Mesothelial cell of epicardium (in vitro differentiated cells): ENCODE results near the gene TRIP12. TPM values are rescaled to one million over a fixed set of nuclear protein-coding genes. Genes with fewer than 3 reads are reported as not detected.
"Not testable (repeated sequence)": the region's sequence is repeated elsewhere in the genome, so short reads cannot be mapped to it uniquely, and the experiment has no call there.

Source experiments
- DNase-seq, 2 experiments: peaks; one replicate each; pipeline ENCODE4 v3.0.0; 2021; ENCODE audit warnings: low spot score in 2 of 2; ENCODE audit not compliant: unreplicated experiment in 2 of 2
- H3K27ac Mint-ChIP-seq: 2 replicates; pipeline ENCODE4 v1.8.0; 2021; ENCODE audit warnings: mixed read lengths
- H3K27me3 Mint-ChIP-seq: 2 replicates; pipeline ENCODE4 v1.8.0; 2021; ENCODE audit warnings: low read depth, mixed read lengths
- H3K36me3 Mint-ChIP-seq: 2 replicates; pipeline ENCODE4 v1.8.0; 2021; ENCODE audit warnings: mixed read lengths
- H3K4me1 Mint-ChIP-seq: 2 replicates; pipeline ENCODE4 v1.8.0; 2021; ENCODE audit warnings: mixed read lengths
- H3K4me3 Mint-ChIP-seq: 2 replicates; pipeline ENCODE4 v1.8.0; 2021; ENCODE audit warnings: mild to moderate bottlenecking, moderate library complexity, mixed read lengths
- H3K9me3 Mint-ChIP-seq: 2 replicates; pipeline ENCODE4 v1.8.0; 2021; ENCODE audit warnings: mixed read lengths
- total RNA-seq: library from RNA; stranded (reverse); gene quantifications from 3 replicates; pipeline ENCODE4 v1.2.1, GENCODE V29; 2021
- TF ChIP-seq, protein P1 (sequence below): fragments of 200-600 bp; sonication (generic); IDR thresholded peaks from one replicate; pipeline ENCODE4 v1.5.0; 2021; ENCODE audit warnings: antibody characterized with exemption; ENCODE audit not compliant: unreplicated experiment

The TRIP12 gene
- total RNA-seq, 1 donor from 2014 or later = 253 TPM

GRCh38 chr2:229838729-229839128, 83.1 kb downstream of the TRIP12 start:
- no peak overlapping the region for H3K27ac Mint-ChIP-seq
- peaks cover 7% of the 10 kb centered on the region for H3K4me1 Mint-ChIP-seq
- H3K4me3 Mint-ChIP-seq = no peak overlapping the region
- H3K27me3 Mint-ChIP-seq = no peaks in the 10 kb centered on the region
- peaks cover 18% of the 10 kb centered on the region for H3K36me3 Mint-ChIP-seq
- no peak for DNase-seq
- TF ChIP-seq, protein P1, sequence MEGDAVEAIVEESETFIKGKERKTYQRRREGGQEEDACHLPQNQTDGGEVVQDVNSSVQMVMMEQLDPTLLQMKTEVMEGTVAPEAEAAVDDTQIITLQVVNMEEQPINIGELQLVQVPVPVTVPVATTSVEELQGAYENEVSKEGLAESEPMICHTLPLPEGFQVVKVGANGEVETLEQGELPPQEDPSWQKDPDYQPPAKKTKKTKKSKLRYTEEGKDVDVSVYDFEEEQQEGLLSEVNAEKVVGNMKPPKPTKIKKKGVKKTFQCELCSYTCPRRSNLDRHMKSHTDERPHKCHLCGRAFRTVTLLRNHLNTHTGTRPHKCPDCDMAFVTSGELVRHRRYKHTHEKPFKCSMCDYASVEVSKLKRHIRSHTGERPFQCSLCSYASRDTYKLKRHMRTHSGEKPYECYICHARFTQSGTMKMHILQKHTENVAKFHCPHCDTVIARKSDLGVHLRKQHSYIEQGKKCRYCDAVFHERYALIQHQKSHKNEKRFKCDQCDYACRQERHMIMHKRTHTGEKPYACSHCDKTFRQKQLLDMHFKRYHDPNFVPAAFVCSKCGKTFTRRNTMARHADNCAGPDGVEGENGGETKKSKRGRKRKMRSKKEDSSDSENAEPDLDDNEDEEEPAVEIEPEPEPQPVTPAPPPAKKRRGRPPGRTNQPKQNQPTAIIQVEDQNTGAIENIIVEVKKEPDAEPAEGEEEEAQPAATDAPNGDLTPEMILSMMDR = no peak
- H3K9me3 Mint-ChIP-seq = no peaks in the 10 kb centered on the region

DNA sequence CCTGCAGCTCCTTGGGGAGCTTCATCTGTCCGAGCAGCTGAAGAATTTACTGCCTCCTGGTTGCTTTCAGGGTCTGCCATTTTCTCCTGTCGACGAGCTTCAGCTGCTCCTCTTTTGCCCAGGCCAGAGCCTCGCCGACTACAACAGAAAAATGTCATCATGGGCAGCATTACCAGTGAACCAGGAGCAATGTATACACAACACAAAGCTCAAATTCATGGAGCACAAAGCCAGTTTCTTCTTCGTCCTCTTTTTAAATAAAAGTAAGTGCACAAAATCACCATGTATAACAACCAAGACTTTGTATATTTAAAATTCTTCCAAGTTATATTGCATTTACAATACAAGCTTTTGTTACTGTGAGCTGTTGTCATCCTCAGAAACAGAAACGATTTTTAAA, 85.0 kb downstream of the TRIP12 start:
- peaks cover 18% of the 10 kb centered on the region for H3K36me3 Mint-ChIP-seq
- no peaks in the 10 kb centered on the region for H3K27me3 Mint-ChIP-seq
- TF ChIP-seq, protein P1 = no peak
- no peaks in the 10 kb centered on the region for H3K9me3 Mint-ChIP-seq
- DNase-seq = no peak
- H3K4me3 Mint-ChIP-seq = no peak overlapping the region
- peaks cover 3% of the 10 kb centered on the region for H3K4me1 Mint-ChIP-seq
- H3K27ac Mint-ChIP-seq = no peak overlapping the region

- H3K27ac Mint-ChIP-seq = no peak overlapping the region
- no peaks in the 10 kb centered on the region for H3K27me3 Mint-ChIP-seq
- no peak overlapping the region for H3K4me3 Mint-ChIP-seq
- H3K4me1 Mint-ChIP-seq = no peaks in the 10 kb centered on the region
- DNase-seq = no peak
- peaks cover 17% of the 10 kb centered on the region for H3K36me3 Mint-ChIP-seq
- no peaks in the 10 kb centered on the region for H3K9me3 Mint-ChIP-seq
- TF ChIP-seq, protein P1 = no peak
Observed at GRCh38 chr2:229835596-229836283, 86.1 kb downstream of the TRIP12 start.

DNA sequence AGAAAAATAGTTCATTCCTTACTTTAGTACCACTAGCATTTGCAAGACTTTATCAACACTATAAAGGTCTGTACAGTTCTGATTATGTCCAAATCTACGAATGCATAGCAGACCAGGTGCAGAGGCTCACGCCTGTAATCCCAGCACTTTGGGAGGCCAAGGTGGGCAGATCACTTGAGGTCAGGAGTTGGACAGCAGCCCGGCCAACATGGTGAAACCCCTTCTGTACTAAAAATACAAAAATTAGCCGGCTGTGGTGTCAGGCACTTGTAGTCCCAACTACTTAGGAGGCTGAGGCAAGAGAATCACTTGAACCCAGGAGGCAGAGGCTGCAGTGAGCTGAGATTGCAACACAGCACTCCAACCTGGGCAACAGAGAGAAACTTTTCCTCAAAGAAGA, 87.4 kb downstream of the TRIP12 start:
- not testable (repeated sequence) for H3K27me3 Mint-ChIP-seq, DNase-seq, H3K27ac Mint-ChIP-seq, H3K4me1 Mint-ChIP-seq, H3K4me3 Mint-ChIP-seq, H3K9me3 Mint-ChIP-seq
- peaks cover 12% of the 10 kb centered on the region for H3K36me3 Mint-ChIP-seq

DNA sequence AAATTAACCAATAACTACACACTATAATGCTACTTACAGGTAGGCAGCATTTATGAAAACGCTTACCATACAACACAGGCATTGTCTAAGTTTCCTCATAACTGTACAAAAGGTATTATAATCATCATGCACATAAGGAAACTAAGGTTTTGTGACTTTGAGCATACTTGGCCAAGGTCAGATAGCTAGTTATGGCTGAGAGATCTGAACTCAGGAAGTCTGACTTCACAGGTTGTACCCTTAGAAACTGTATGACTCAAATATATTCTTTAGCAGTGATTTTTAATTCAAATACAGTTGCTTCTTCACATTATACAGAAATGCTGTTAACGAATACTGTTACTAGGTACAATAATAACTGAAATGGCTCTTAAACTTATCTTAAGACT, 89.3 kb downstream of the TRIP12 start:
- Mint-ChIP-seq H3K4me3 (no peak overlapping the region), H3K9me3 (no peaks in the 10 kb centered on the region), H3K4me1 (no peaks in the 10 kb centered on the region), H3K27ac (no peak overlapping the region), H3K27me3 (no peaks in the 10 kb centered on the region), H3K36me3 (peaks cover 19% of the 10 kb centered on the region)
- TF ChIP-seq, protein P1 = no peak
- DNase-seq = no peak

DNA sequence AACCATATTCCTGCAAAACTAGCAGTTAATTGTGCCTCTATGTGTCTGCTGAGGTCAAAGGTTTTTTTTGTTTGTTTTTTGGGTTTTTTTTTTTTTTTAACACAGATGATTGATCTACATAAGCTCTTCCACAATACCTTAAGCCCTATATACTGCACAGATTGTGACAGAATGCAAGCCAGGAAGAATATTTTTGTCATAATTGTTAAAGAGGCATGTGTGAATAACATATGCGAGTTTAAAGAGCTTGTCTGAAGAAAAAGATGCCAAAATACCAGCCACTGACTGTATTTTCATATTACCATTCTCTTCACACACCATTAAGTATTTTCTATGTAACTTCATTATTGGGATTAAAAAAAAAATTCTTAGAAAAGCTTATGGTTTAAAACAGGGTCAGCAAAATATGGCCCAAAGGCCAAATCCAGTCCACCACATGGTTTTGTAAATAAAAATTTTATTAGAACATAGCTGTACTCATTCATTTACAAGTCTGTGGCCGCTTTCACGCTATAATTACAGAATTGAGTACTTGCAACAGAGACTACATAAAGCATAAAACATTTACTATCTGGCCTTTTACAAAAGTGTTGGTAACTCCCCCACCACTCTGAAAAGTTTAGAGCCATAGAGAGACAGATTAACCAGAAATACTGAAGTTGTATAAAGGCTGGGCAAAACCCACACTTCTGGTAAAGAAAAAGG, 89.9 kb downstream of the TRIP12 start:
- no peak for DNase-seq
- H3K4me3 Mint-ChIP-seq = no peak overlapping the region
- no peaks in the 10 kb centered on the region for H3K4me1 Mint-ChIP-seq
- no peak overlapping the region for H3K27ac Mint-ChIP-seq
- no peaks in the 10 kb centered on the region for H3K27me3 Mint-ChIP-seq
- H3K36me3 Mint-ChIP-seq = peaks cover 19% of the 10 kb centered on the region
- TF ChIP-seq, protein P1 = no peak
- no peaks in the 10 kb centered on the region for H3K9me3 Mint-ChIP-seq
